CD4-positive, alpha-beta memory T cell (primary cell): ENCODE results near the gene ANKRD18A. TPM values are rescaled to one million over a fixed set of nuclear protein-coding genes. Genes with fewer than 3 reads are reported as not detected.

Source experiments
- CTCF ChIA-PET: fragments of 350-600 bp; sonication (Branson Sonifier 250); formaldehyde crosslinking; loops from one replicate; lab custom pipeline; 2021; ENCODE audit warnings: inconsistent platforms; ENCODE audit not compliant: partially characterized antibody; lab: Charles Lee
- POLR2A ChIA-PET: fragments of 350-600 bp; sonication (Branson Sonifier 250); formaldehyde crosslinking; loops from one replicate; lab custom pipeline; 2021; ENCODE audit not compliant: partially characterized antibody; lab: Charles Lee
- DNase-seq, 5 donors: peaks; one replicate each; pipeline versions ENCODE4 v3.0.0 to v3.0.0-alpha.2; 2020 to 2022; ENCODE audit warnings: mixed read lengths in 1 of 5
- H3K27ac ChIP-seq: one replicate; pipeline ENCODE4 v1.7.0; 2013; ENCODE audit warnings: low read depth, low read length
- H3K27me3 ChIP-seq: 2 replicates; pipeline ENCODE4 v1.7.0; 2013; ENCODE audit warnings: mild to moderate bottlenecking, low read length, moderate library complexity; ENCODE audit not compliant: insufficient read depth
- H3K36me3 ChIP-seq: 2 replicates; pipeline ENCODE4 v1.7.0; 2013; ENCODE audit warnings: mild to moderate bottlenecking, low read length, moderate library complexity; ENCODE audit not compliant: insufficient read depth
- H3K4me1 ChIP-seq: 2 replicates; pipeline ENCODE4 v1.7.0; 2013; ENCODE audit warnings: mild to moderate bottlenecking, low read length, moderate library complexity; ENCODE audit not compliant: insufficient read depth
- H3K4me3 ChIP-seq, 2 donors: one replicate each; pipeline ENCODE4 v1.7.0; 2013; ENCODE audit warnings: low read length in 2 of 2, mild to moderate bottlenecking in 1 of 2
- H3K9me3 ChIP-seq, 2 donors: one replicate each; pipeline ENCODE4 v1.7.0; 2013; ENCODE audit warnings: low read length in 2 of 2, control low read depth in 1 of 2; ENCODE audit not compliant: control insufficient read depth in 1 of 2
- H3K27ac Mint-ChIP-seq, 7 donors: one replicate each; pipeline ENCODE4 v1.8.0; 2020 to 2021; ENCODE audit warnings: mixed read lengths in 7 of 7, mild to moderate bottlenecking in 6 of 7, inconsistent platforms in 3 of 7, moderate library complexity in 3 of 7
- H3K27me3 Mint-ChIP-seq, 2 donors: one replicate each; pipeline ENCODE4 v1.8.0; 2020 to 2021; ENCODE audit warnings: mixed read lengths in 2 of 2
- H3K36me3 Mint-ChIP-seq, 2 donors: one replicate each; pipeline ENCODE4 v1.8.0; 2020 to 2021; ENCODE audit warnings: mixed read lengths in 2 of 2, inconsistent platforms in 1 of 2, mild to moderate bottlenecking in 1 of 2
- H3K4me1 Mint-ChIP-seq, 4 donors: one replicate each; pipeline ENCODE4 v1.8.0; 2020 to 2021; ENCODE audit warnings: mixed read lengths in 4 of 4, mild to moderate bottlenecking in 1 of 4
- H3K4me3 Mint-ChIP-seq, 8 donors: one replicate each; pipeline ENCODE4 v1.8.0; 2020 to 2021; ENCODE audit warnings: mixed read lengths in 8 of 8, mild to moderate bottlenecking in 7 of 8, moderate library complexity in 6 of 8, inconsistent platforms in 3 of 8
- H3K9me3 Mint-ChIP-seq, 8 donors: one replicate each; pipeline ENCODE4 v1.8.0; 2020 to 2021; ENCODE audit warnings: mixed read lengths in 8 of 8, mild to moderate bottlenecking in 5 of 8, inconsistent platforms in 3 of 8, moderate library complexity in 1 of 8
- intact Hi-C: fragments of 100-400 bp; cut with micrococcal nuclease; formaldehyde crosslinking; loops from one replicate; pipeline ENCODE4 v1.15.1; 2023
- polyA plus RNA-seq, 2 donors: library from polyadenylated mRNA; unstranded; fragments of 300-500 nt; fragmentation: Illumina TruSeq; gene quantifications; one replicate each; pipeline ENCODE4 v1.2.3, GENCODE V29; 2021
- total RNA-seq, 2 experiments: library from RNA; stranded (reverse); gene quantifications; one replicate each; pipeline ENCODE4 v1.2.3, GENCODE V29; 2021

The ANKRD18A gene
- total and polyA plus RNA-seq, 4 experiments from 2014 or later, result 0.15 to 14.3 (median 6.0) TPM

GRCh38 chr9:38529317-38529716, 91.1 kb downstream of the ANKRD18A start:
- Histone ChIP-seq H3K9me3 (no peaks in the 10 kb centered on the region), H3K27ac (no peak overlapping the region), H3K27me3 (no peaks in the 10 kb centered on the region), H3K4me3 (no peak overlapping the region), H3K36me3 (no peaks in the 10 kb centered on the region), H3K4me1 (no peaks in the 10 kb centered on the region)
- Mint-ChIP-seq H3K9me3 (peaks cover 0 to 23% (median 11%) of the 10 kb centered on the region in 8 donors), H3K4me1 (peaks cover 0 to under 1% (median 0%) of the 10 kb centered on the region in 4 donors), H3K4me3 (no peak overlapping the region), H3K27ac (no peak overlapping the region), H3K27me3 (peaks cover 0 to 2% of the 10 kb centered on the region in 2 donors), H3K36me3 (peaks cover 0 to 2% of the 10 kb centered on the region in 2 donors)
- intact Hi-C loops, result no loop called here
- DNase-seq, result no peak
- ChIA-PET POLR2A (no interaction called here), CTCF (no interaction called here)

- Histone ChIP-seq H3K4me3 (no peak overlapping the region), H3K27me3 (no peaks in the 10 kb centered on the region), H3K9me3 (no peaks in the 10 kb centered on the region), H3K27ac (no peak overlapping the region), H3K36me3 (no peaks in the 10 kb centered on the region), H3K4me1 (no peaks in the 10 kb centered on the region)
- Mint-ChIP-seq H3K27me3 (peaks cover 0 to 2% of the 10 kb centered on the region in 2 donors), H3K4me1 (no peaks in the 10 kb centered on the region), H3K36me3 (peaks cover 0 to 2% of the 10 kb centered on the region in 2 donors), H3K27ac (no peak overlapping the region), H3K9me3 (peaks cover 0 to 23% (median 11%) of the 10 kb centered on the region in 8 donors), H3K4me3 (no peak overlapping the region)
- intact Hi-C loops, result no loop called here
- ChIA-PET CTCF (no interaction called here), POLR2A (no interaction called here)
- DNase-seq, result no peak
Observed at GRCh38 chr9:38527503-38527902, 92.9 kb downstream of the ANKRD18A start.

- Mint-ChIP-seq H3K4me3 (no peak overlapping the region), H3K9me3 (peaks cover 0 to 22% (median 10%) of the 10 kb centered on the region in 8 donors), H3K36me3 (no peaks in the 10 kb centered on the region), H3K4me1 (no peaks in the 10 kb centered on the region), H3K27me3 (peaks cover 0 to 2% of the 10 kb centered on the region in 2 donors), H3K27ac (no peak overlapping the region)
- no peaks in the 10 kb centered on the region for H3K36me3 ChIP-seq
- ChIA-PET CTCF (no interaction called here), POLR2A (no interaction called here)
- H3K4me3 ChIP-seq, result no peak overlapping the region
- intact Hi-C loops, result no loop called here
- H3K4me1 ChIP-seq, result no peaks in the 10 kb centered on the region
- no peaks in the 10 kb centered on the region for H3K9me3 ChIP-seq
- no peaks in the 10 kb centered on the region for H3K27me3 ChIP-seq
- H3K27ac ChIP-seq, result no peak overlapping the region
- no peak for DNase-seq
Observed at GRCh38 chr9:38526591-38526990, 93.8 kb downstream of the ANKRD18A start.

GRCh38 chr9:38523121-38523520, 97.3 kb downstream of the ANKRD18A start:
- Histone ChIP-seq H3K27me3 (no peaks in the 10 kb centered on the region), H3K9me3 (no peaks in the 10 kb centered on the region), H3K27ac (no peak overlapping the region), H3K4me1 (no peaks in the 10 kb centered on the region), H3K36me3 (no peaks in the 10 kb centered on the region), H3K4me3 (no peak overlapping the region)
- Mint-ChIP-seq H3K27ac (no peak overlapping the region), H3K4me3 (no peak overlapping the region), H3K36me3 (no peaks in the 10 kb centered on the region), H3K9me3 (peaks cover 0 to 6% (median 0%) of the 10 kb centered on the region in 8 donors), H3K27me3 (peaks cover 0 to 2% of the 10 kb centered on the region in 2 donors), H3K4me1 (peaks cover 0 to 2% (median under 1%) of the 10 kb centered on the region in 4 donors)
- no peak for DNase-seq
- ChIA-PET CTCF (no interaction called here), POLR2A (no interaction called here)
- intact Hi-C loops, result no loop called here

- H3K27ac ChIP-seq, result no peak overlapping the region
- Mint-ChIP-seq H3K36me3 (no peaks in the 10 kb centered on the region), H3K4me3 (no peak overlapping the region), H3K4me1 (peaks cover under 1 to 6% (median 2%) of the 10 kb centered on the region in 4 donors), H3K27me3 (peaks cover 0 to 2% of the 10 kb centered on the region in 2 donors), H3K27ac (no peak overlapping the region), H3K9me3 (peaks cover 0 to 6% (median 0%) of the 10 kb centered on the region in 8 donors)
- H3K27me3 ChIP-seq, result no peaks in the 10 kb centered on the region
- no peak overlapping the region for H3K4me3 ChIP-seq
- H3K4me1 ChIP-seq, result no peaks in the 10 kb centered on the region
- no peaks in the 10 kb centered on the region for H3K9me3 ChIP-seq
- POLR2A ChIA-PET, result no interaction called here
- intact Hi-C loops, result no loop called here
- no peak for DNase-seq
- CTCF ChIA-PET, result no interaction called here
- no peaks in the 10 kb centered on the region for H3K36me3 ChIP-seq
Observed at GRCh38 chr9:38521762-38522161, 98.6 kb downstream of the ANKRD18A start.

Other genes starting within 250 kb of the ANKRD18A start
- gene ALDH1B1, start 227.9 kb downstream of the ANKRD18A start, total RNA-seq, result 1 to 10 TPM; 3.6 to 4.1 TPM
- gene ALDH1B1, start 227.9 kb downstream of the ANKRD18A start, polyA plus RNA-seq, result 10 to 100 TPM; 10.5 TPM
- gene IGFBPL1, start 196.1 kb downstream of the ANKRD18A start, total RNA-seq, result not detected
- gene IGFBPL1, start 196.1 kb downstream of the ANKRD18A start, polyA plus RNA-seq, result not detected
- not detected for gene FAM240B, start 99.5 kb upstream of the ANKRD18A start, total RNA-seq
- gene FAM240B, start 99.5 kb upstream of the ANKRD18A start, polyA plus RNA-seq, result not detected